HG03139 (cell line): Measurements from ENCODE around the gene PLD1.
"Not testable (repeated sequence)": the region's sequence is repeated elsewhere in the genome, so short reads cannot be mapped to it uniquely, and the experiment has no call there.

Experiments used
- ATAC-seq: cut with Tn5 transposase; IDR thresholded peaks from one replicate; pipeline ENCODE4 v1.9.1; 2021; ENCODE audit not compliant: unreplicated experiment

The PLD1 gene

GRCh38 chr3:171565481-171566058 is 244.7 kb downstream of the PLD1 start:
- no peak for ATAC-seq

GRCh38 chr3:171564748-171565480 is 245.4 kb downstream of the PLD1 start:
- no peak for ATAC-seq

GRCh38 chr3:171563298-171563697 is 247.0 kb downstream of the PLD1 start:
- ATAC-seq = no peak

GRCh38 chr3:171562459-171562858 is 247.8 kb downstream of the PLD1 start:
- not testable (repeated sequence) for ATAC-seq

GRCh38 chr3:171561596-171562323 is 248.5 kb downstream of the PLD1 start:
- ATAC-seq = no peak

GRCh38 chr3:171559586-171559985 is 250.7 kb downstream of the PLD1 start:
- no peak for ATAC-seq

GRCh38 chr3:171558188-171558696 is 252.0 kb downstream of the PLD1 start:
- ATAC-seq = no peak

- no peak for ATAC-seq
These were observed 253.1 kb downstream of the PLD1 start for GRCh38 chr3:171557173-171557572.

- no peak for ATAC-seq
These were observed 253.6 kb downstream of the PLD1 start for GRCh38 chr3:171556574-171557145.

GRCh38 chr3:171556148-171556547 is 254.1 kb downstream of the PLD1 start:
- ATAC-seq = no peak

- no peak for ATAC-seq
These were observed 257.2 kb downstream of the PLD1 start for GRCh38 chr3:171553086-171553485.

GRCh38 chr3:171552531-171552930 is 257.8 kb downstream of the PLD1 start:
- ATAC-seq = no peak

- no peak for ATAC-seq
These were observed 259.0 kb downstream of the PLD1 start for GRCh38 chr3:171551296-171551695.
